ENCODE measurements around the gene PPP2R3B.
"Not testable (repeated sequence)": the region's sequence is repeated elsewhere in the genome, so short reads cannot be mapped to it uniquely, and the experiment has no call there.

The PPP2R3B gene

DNA sequence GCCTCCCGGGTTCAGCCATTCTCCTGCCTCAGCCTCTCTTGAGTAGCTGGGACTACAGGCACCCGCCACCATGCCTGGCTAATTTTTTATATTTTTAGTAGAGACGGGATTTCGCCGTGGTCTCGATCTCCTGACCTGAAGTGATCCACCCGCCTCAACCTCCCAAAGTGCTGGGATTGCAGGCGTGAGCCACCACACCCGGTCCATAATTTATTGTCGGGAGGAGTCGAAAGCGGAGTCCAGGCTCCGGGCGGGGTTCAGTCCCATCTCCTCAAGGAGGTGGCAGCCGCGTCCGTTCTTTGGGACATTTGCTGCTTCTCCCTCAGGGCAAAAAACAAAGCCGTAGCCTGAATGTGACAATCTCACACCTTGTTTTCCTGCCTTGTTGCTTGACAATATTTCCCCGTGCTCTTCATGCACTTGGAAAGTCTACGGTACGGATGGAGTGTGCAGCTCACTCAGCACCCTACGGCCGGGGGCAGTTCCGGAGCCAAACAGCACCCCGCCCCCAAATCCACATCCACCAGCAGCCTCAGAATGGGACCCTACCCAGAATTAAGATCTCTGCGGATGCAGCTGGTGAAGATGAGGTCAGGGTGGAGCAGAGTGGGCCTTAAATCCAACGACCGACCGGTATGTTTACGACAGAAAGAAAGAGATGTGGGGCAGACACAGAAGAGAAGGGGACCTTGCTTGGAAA lies 77.7 kb downstream of the PPP2R3B start:
- DNase-seq (ENCODE audit: low read depth, low spot score), result no peak
- no peak overlapping the region for H3K27ac ChIP-seq

DNA sequence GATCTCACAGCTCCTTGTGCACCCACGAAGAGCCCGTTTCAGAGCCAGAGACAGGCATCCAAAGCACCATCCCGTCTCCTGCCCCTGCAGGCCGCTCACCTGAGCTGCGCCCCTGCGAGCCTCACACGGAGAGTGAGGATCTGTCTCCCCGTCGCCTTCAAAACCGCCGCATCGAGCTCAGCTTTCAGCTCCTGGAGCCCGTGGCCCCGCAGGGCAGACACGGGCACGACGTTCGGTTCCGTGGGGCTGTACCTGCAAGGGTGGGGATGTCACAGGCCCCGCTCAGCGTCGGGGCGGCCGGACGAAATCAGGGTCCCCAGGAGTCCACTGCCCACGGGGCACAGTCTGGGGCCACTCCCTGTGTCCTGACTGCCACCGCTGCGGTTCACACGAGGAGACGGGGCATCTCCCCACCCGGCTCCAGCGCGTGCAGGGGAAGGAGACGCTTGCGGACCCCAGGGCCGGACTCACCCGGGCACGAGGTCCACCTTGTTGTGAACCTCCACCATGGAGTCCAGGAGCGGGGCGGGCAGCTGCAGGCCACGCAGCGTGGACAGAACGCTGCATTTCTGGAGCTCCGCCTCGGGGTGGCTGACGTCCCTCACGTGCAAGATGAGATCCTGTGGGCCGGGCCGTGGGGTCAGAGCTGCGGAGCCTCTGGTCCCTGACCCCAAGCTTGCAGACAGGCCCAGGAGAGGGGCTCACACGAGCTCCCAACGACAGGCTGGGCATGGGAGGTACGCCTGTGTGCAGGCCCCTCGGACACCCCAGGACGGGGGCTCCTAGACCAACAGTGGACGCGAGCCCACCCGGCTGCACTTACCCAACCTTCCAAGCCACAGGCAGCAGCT lies 79.2 kb downstream of the PPP2R3B start:
- no peak for DNase-seq (ENCODE audit: low read depth, low spot score)
- no peak overlapping the region for H3K27ac ChIP-seq

GRCh38 chrX:306614-307251 lies 80.0 kb downstream of the PPP2R3B start:
- not testable (repeated sequence) for DNase-seq (ENCODE audit: low read depth, low spot score); H3K27ac ChIP-seq

DNA sequence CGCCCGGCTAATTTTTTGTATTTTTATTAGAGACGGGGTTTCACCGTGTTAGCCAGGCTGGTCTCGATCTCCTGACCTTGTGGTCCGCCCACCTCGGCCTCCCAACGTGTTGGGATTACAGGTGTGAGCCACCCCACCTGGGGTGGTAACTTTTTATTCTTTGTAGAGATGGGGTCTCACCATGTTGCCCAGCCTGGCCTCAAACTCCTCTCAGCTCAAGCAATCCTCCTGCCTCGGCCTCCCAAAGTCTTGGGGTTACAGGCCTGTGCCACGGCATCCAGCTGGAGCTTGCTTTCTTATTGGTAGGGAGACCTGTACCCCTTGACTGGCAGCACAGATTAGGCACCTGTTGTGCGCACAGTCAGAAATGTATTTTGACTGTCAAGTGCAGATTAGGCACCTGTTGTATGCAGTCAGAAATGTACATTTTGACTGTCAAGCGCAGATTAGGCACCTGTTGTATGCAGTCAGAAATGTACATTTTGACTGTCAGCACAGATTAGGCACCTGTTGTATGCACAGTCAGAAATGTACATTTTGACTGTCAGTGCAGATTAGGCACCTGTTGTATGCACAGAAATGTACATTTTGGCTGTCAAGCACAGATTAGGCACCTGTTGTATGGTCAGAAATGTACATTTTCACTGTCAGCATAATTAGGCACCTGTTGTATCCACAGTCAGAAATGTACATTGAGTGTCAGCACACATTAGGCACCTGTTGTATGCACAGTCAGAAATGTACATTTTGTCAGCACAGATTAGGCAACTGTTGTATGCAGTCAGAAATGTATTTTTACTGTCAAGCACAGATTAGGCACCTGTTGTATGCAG lies 80.7 kb downstream of the PPP2R3B start:
- not testable (repeated sequence) for DNase-seq (ENCODE audit: low read depth, low spot score); H3K27ac ChIP-seq

DNA sequence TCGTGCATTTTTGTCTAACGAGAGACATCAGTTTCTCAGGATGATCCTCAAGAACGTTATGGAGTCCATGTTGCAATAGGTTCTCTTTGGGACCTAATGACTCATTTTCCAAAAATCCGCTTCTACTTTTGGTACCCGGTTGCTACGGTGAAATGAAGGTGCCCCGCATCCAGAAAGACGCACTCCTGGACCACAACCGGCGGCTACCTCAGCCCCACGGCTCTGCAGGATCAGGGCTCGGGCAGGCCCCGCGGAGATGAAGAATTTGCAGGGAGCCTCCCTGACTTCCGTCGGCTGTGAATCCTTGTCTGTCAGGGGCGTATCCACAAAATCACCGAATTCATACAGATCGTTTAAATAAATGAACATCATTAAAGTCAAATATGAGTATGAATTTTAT lies 83.7 kb downstream of the PPP2R3B start:
- no peak for DNase-seq (ENCODE audit: low read depth, low spot score)
- no peak overlapping the region for H3K27ac ChIP-seq

DNA sequence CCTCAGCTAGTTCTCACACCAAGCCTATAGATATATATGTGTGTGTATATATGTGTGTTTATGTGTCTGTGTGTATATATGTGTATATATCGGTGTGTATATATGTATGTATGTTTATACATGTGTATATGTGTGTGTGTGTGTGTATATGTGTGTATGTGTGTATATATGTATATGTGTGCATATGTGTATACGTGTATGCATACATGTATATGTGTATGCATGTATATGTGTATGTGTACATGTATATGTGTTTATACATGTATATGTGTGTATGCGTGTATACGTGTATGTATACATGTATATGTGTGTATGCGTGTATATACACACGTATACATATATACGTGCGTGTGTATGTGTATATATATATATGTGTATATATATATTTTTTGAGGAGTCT lies 86.4 kb downstream of the PPP2R3B start:
- H3K27ac ChIP-seq, result no peak overlapping the region
- DNase-seq (ENCODE audit: low read depth, low spot score), result no peak

- H3K27ac ChIP-seq, result no peak overlapping the region
- no peak for DNase-seq (ENCODE audit: low read depth, low spot score)
Observed at GRCh38 chrX:298993-299392, 87.7 kb downstream of the PPP2R3B start.

GRCh38 chrX:295136-295535 lies 91.6 kb downstream of the PPP2R3B start:
- DNase-seq (ENCODE audit: low read depth, low spot score), result no peak
- H3K27ac ChIP-seq, result no peak overlapping the region

- no peak overlapping the region for H3K27ac ChIP-seq
- no peak for DNase-seq (ENCODE audit: low read depth, low spot score)
Observed at GRCh38 chrX:292900-293897, 93.5 kb downstream of the PPP2R3B start.

DNA sequence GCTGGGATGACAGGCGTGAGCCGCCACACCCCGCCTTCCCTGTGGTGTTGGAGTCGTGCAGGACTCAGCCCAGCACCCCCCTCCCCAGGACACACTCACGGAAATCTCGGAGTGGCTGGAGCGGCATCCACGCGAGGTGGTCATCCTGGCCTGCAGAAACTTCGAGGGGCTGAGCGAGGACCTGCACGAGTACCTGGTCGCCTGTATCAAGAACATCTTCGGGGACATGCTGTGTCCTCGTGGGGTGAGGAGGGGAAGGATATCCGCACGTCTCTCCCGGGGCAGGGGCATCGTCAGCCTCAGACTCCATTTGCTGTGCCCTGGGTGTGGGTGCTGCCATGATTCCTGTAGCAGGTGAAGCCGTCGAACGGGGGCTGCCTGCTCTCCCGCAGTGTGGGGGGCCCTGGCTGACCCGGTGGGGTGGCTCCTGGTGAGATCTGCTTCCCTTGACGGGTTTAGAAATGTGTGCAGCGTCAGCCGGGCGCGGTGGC lies 95.3 kb downstream of the PPP2R3B start:
- DNase-seq (ENCODE audit: low read depth, low spot score), result no peak
- H3K27ac ChIP-seq, result no peak overlapping the region

- DNase-seq (ENCODE audit: low read depth, low spot score), result no peak
- no peak overlapping the region for H3K27ac ChIP-seq
Observed at GRCh38 chrX:290476-291166, 96.1 kb downstream of the PPP2R3B start.

GRCh38 chrX:288561-288991 lies 98.1 kb downstream of the PPP2R3B start:
- DNase-seq (ENCODE audit: low read depth, low spot score), result no peak
- no peak overlapping the region for H3K27ac ChIP-seq

DNA sequence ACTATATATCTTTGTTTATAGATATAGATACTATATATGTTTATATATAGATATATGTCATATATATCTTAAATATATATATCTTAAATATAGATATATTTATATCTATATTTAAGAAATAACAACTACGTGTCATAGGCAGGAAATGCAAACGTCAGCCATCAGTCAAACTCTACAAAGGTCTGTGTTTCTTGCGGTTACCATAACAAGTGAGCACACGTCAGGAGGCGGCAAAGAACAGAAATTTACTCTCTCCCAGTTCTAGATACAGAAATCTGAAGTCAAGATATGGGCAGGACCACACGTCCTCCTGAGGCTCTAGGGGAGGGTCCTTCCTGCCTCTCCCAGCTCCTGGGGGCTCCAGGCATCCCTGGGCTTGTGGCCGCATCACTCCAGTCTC lies 99.0 kb downstream of the PPP2R3B start:
- no peak for DNase-seq (ENCODE audit: low read depth, low spot score)

DNA sequence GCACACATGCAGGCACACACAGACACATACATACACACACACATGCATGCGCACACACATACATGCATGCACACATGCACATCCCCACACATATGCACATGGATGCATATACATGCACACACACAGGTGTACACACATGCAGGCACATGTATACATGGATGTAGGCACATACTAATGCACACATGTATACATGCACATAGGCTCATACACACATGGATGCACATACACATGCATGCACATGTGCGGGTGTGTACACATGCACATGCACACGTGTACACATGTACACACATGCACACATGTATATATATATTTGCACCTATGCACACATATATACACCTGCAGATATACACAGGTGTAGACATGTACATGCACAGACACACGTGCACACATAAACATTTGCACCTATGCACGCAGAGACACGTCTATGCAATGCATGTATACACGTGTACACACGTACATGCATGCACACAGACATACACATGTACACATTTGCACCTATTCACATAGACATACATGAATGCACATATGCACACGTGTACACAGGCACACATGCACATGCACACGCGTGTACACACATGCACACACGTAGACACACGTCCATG lies 101.5 kb downstream of the PPP2R3B start:
- no peak for DNase-seq (ENCODE audit: low read depth, low spot score)
- H3K27ac ChIP-seq, result no peak overlapping the region

More for the DNA sequence above, 99.0 kb downstream of the PPP2R3B start:
- no peak overlapping the region for H3K27ac ChIP-seq

Measured in epithelial cell of prostate (primary cell).